ENCODE data around the gene SLX4IP.
A peak's percentile ranks its signal among the peaks of the same experiment; 100 is the strongest.

SLX4IP gene

GRCh38 chr20:10507052-10507451 lies 71.9 kb downstream of the SLX4IP start:
- H3K9ac ChIP-seq (ENCODE audit: low read length) = no peak overlapping the region
- no peak overlapping the region for H3K4me3 ChIP-seq (ENCODE audit: low read length)
- no peaks in the 10 kb centered on the region for H3K27me3 ChIP-seq (ENCODE audit: control insufficient read depth, insufficient read depth, low read length)
- H3K36me3 ChIP-seq (ENCODE audit: control insufficient read depth, insufficient read depth, low read length) = no peaks in the 10 kb centered on the region
- H3K4me1 ChIP-seq (ENCODE audit: control insufficient read depth, insufficient read depth, low read length) = peaks cover 24% of the 10 kb centered on the region
- H3K9me3 ChIP-seq (ENCODE audit: control insufficient read depth, low read length) = no peaks in the 10 kb centered on the region

DNA sequence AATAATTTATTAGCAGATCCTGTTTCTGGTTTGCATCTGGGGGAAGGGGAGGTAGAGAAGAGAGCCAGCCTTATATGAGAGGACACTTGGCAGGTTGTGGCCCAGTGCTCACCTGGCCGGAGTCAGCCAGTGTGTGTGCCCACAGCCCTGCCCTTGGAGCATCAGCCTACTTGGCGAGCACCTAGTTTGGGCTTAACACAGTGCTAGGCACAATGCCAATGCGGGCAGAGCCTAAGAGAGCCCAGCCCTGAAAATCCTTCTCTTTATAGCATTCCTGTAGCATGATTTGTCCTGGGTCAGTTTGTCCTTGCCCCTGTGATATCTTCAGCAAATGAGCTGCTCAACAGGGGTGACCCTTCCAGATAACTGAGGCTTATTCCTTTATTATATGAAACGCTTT lies 73.0 kb downstream of the SLX4IP start:
- Histone ChIP-seq H3K27me3 (ENCODE audit: control insufficient read depth, insufficient read depth, low read length) (no peaks in the 10 kb centered on the region), H3K9ac (ENCODE audit: low read length) (no peak overlapping the region)

DNA sequence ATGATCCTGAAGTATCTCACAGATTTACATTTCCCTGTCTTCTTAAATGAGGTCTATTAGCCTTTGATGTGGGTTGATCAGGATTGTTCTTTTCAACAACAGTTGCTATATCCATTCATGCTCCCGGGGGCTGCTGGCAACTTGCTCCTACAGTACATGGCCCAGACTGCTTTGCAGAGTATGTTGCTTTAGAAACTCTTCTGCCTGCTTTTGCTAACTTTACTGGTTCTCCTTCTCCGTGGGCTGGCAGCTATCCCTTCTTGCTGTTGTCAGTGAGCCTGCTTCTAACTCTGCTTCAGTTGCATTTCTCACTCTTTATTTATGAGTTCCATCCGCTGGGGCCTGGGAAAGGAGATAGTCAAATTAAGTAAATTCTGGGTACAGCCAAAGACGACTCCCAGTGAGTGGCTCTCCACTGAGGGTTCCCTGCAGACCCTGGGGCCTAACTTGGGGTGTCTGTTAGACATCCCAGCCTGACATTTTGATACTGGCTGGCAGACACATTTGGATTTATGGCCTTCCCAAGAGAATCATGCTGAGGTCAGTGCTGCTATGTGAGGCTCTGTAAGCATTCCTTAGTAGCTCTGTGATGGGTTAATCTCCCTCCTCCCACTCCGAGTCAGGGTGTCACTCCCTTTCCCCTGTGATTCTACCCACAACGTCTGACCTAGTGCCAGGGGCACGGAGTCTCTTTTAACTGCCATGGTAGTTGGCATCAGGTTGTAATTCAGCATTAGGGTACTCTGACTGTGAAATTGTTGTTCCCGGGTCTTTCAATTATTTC lies 73.6 kb downstream of the SLX4IP start:
- H3K27me3 ChIP-seq (ENCODE audit: control insufficient read depth, insufficient read depth, low read length) = no peaks in the 10 kb centered on the region
- H3K4me3 ChIP-seq (ENCODE audit: low read length) = no peak overlapping the region
- H3K36me3 ChIP-seq (ENCODE audit: control insufficient read depth, insufficient read depth, low read length) = no peaks in the 10 kb centered on the region
- peak overlapping the region; percentile 23 for H3K9ac ChIP-seq (ENCODE audit: low read length)
- no peaks in the 10 kb centered on the region for H3K9me3 ChIP-seq (ENCODE audit: control insufficient read depth, low read length)
- peaks cover 25% of the 10 kb centered on the region for H3K4me1 ChIP-seq (ENCODE audit: control insufficient read depth, insufficient read depth, low read length)

More for the DNA sequence above, 73.0 kb downstream of the SLX4IP start:
- H3K36me3 ChIP-seq (ENCODE audit: control insufficient read depth, insufficient read depth, low read length) = no peaks in the 10 kb centered on the region
- H3K4me1 ChIP-seq (ENCODE audit: control insufficient read depth, insufficient read depth, low read length) = peaks cover 25% of the 10 kb centered on the region
- H3K4me3 ChIP-seq (ENCODE audit: low read length) = no peak overlapping the region
- H3K9me3 ChIP-seq (ENCODE audit: control insufficient read depth, low read length) = no peaks in the 10 kb centered on the region

- no peaks in the 10 kb centered on the region for H3K36me3 ChIP-seq (ENCODE audit: control insufficient read depth, insufficient read depth, low read length)
- no peak overlapping the region for H3K4me3 ChIP-seq (ENCODE audit: low read length)
- no peaks in the 10 kb centered on the region for H3K27me3 ChIP-seq (ENCODE audit: control insufficient read depth, insufficient read depth, low read length)
- H3K9ac ChIP-seq (ENCODE audit: low read length) = no peak overlapping the region
- H3K4me1 ChIP-seq (ENCODE audit: control insufficient read depth, insufficient read depth, low read length) = peaks cover 25% of the 10 kb centered on the region
- no peaks in the 10 kb centered on the region for H3K9me3 ChIP-seq (ENCODE audit: control insufficient read depth, low read length)
These were observed 74.3 kb downstream of the SLX4IP start for GRCh38 chr20:10509376-10509775.

DNA sequence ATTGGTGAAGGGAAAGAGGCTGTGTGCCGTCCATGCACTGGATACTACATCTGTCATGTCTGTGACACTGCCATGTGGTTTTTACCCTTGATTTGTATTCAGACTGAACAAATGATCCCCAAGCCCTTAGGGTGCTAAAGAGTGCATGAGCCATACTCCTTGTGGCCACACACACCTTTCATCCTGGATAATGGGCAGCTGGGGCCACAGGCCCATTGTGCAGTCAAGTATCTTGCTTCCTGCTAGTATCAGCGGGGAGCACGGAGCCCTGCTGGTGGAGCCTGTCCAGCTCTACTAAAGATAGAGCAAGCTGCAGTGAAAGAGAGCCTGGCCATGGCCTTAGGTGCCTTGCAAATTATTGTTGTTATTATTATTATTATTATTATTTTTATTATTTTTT lies 75.1 kb downstream of the SLX4IP start:
- no peaks in the 10 kb centered on the region for H3K36me3 ChIP-seq (ENCODE audit: control insufficient read depth, insufficient read depth, low read length)
- H3K9ac ChIP-seq (ENCODE audit: low read length) = no peak overlapping the region
- no peak overlapping the region for H3K4me3 ChIP-seq (ENCODE audit: low read length)
- no peaks in the 10 kb centered on the region for H3K9me3 ChIP-seq (ENCODE audit: control insufficient read depth, low read length)
- peaks cover 25% of the 10 kb centered on the region for H3K4me1 ChIP-seq (ENCODE audit: control insufficient read depth, insufficient read depth, low read length)
- no peaks in the 10 kb centered on the region for H3K27me3 ChIP-seq (ENCODE audit: control insufficient read depth, insufficient read depth, low read length)

DNA sequence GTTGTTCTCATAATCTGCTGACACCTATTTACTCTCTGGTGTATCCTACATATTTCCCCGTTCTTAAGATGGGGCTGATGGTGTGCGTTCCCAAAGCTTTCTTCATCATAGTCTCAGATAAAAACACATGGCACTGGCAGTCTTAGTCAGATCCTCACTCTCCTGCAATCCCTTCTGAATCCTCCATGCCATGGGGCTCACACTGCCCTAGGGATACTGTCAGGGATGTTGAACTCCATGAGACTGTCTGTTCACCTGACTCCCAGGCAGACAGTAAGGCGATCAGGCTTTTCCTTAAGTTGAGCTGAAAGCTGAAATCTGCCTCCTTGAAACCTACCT lies 76.0 kb downstream of the SLX4IP start:
- Histone ChIP-seq H3K36me3 (ENCODE audit: control insufficient read depth, insufficient read depth, low read length) (no peaks in the 10 kb centered on the region), H3K9me3 (ENCODE audit: control insufficient read depth, low read length) (no peaks in the 10 kb centered on the region), H3K4me1 (ENCODE audit: control insufficient read depth, insufficient read depth, low read length) (peaks cover 21% of the 10 kb centered on the region), H3K4me3 (ENCODE audit: low read length) (no peak overlapping the region), H3K9ac (ENCODE audit: low read length) (no peak overlapping the region), H3K27me3 (ENCODE audit: control insufficient read depth, insufficient read depth, low read length) (no peaks in the 10 kb centered on the region)

GRCh38 chr20:10511509-10512251 lies 76.6 kb downstream of the SLX4IP start:
- Histone ChIP-seq H3K4me3 (ENCODE audit: low read length) (no peak overlapping the region), H3K9ac (ENCODE audit: low read length) (no peak overlapping the region), H3K9me3 (ENCODE audit: control insufficient read depth, low read length) (no peaks in the 10 kb centered on the region), H3K36me3 (ENCODE audit: control insufficient read depth, insufficient read depth, low read length) (no peaks in the 10 kb centered on the region), H3K27me3 (ENCODE audit: control insufficient read depth, insufficient read depth, low read length) (no peaks in the 10 kb centered on the region), H3K4me1 (ENCODE audit: control insufficient read depth, insufficient read depth, low read length) (peaks cover 18% of the 10 kb centered on the region)

- Histone ChIP-seq H3K9ac (ENCODE audit: low read length) (no peak overlapping the region), H3K4me1 (ENCODE audit: control insufficient read depth, insufficient read depth, low read length) (peaks cover 18% of the 10 kb centered on the region), H3K27me3 (ENCODE audit: control insufficient read depth, insufficient read depth, low read length) (no peaks in the 10 kb centered on the region), H3K9me3 (ENCODE audit: control insufficient read depth, low read length) (no peaks in the 10 kb centered on the region), H3K36me3 (ENCODE audit: control insufficient read depth, insufficient read depth, low read length) (no peaks in the 10 kb centered on the region), H3K4me3 (ENCODE audit: low read length) (no peak overlapping the region)
These were observed 78.0 kb downstream of the SLX4IP start for GRCh38 chr20:10513061-10513460.

DNA sequence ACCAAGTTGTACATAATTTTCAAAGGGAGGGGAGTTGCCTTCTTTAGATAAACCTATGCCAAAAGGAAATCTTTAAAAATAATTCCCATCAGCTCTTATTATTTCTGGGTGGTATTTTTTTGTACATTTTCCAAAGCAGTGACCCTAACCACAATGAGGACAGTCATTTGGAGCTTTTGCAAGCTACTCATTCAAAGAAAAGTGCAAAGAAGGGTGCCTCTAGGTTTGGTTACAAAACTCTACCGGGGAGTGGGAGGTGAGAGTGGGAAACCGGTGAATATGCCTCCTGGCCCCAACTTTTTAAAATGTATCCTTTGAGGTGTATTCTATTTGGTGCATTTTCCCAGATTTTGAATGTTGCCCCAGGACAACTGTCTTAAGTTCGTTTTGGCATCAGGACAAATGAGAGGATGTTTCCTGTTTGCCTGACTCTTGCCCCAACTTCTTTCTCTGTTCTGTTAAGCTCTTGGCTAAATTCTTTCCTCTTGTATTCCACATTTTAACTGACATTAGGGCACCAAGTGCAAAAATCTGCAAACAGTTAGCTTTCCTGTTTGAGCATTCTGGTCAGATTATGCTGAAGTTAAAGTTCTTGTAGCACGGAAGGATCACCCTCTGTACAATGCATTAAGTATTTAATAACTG lies 78.9 kb downstream of the SLX4IP start:
- no peak overlapping the region for H3K9ac ChIP-seq (ENCODE audit: low read length)

GRCh38 chr20:10516529-10516928 lies 81.4 kb downstream of the SLX4IP start:
- peaks cover 5% of the 10 kb centered on the region for H3K4me1 ChIP-seq (ENCODE audit: control insufficient read depth, insufficient read depth, low read length)
- H3K36me3 ChIP-seq (ENCODE audit: control insufficient read depth, insufficient read depth, low read length) = no peaks in the 10 kb centered on the region
- no peaks in the 10 kb centered on the region for H3K27me3 ChIP-seq (ENCODE audit: control insufficient read depth, insufficient read depth, low read length)
- no peaks in the 10 kb centered on the region for H3K9me3 ChIP-seq (ENCODE audit: control insufficient read depth, low read length)
- H3K9ac ChIP-seq (ENCODE audit: low read length) = no peak overlapping the region
- H3K4me3 ChIP-seq (ENCODE audit: low read length) = no peak overlapping the region

More for the DNA sequence above, 78.9 kb downstream of the SLX4IP start:
- Histone ChIP-seq H3K9me3 (ENCODE audit: control insufficient read depth, low read length) (no peaks in the 10 kb centered on the region), H3K27me3 (ENCODE audit: control insufficient read depth, insufficient read depth, low read length) (no peaks in the 10 kb centered on the region), H3K4me3 (ENCODE audit: low read length) (no peak overlapping the region), H3K4me1 (ENCODE audit: control insufficient read depth, insufficient read depth, low read length) (peaks cover 13% of the 10 kb centered on the region), H3K36me3 (ENCODE audit: control insufficient read depth, insufficient read depth, low read length) (no peaks in the 10 kb centered on the region)

- Histone ChIP-seq H3K36me3 (ENCODE audit: control insufficient read depth, insufficient read depth, low read length) (no peaks in the 10 kb centered on the region), H3K4me3 (ENCODE audit: low read length) (no peak overlapping the region), H3K4me1 (ENCODE audit: control insufficient read depth, insufficient read depth, low read length) (peaks cover 6% of the 10 kb centered on the region), H3K27me3 (ENCODE audit: control insufficient read depth, insufficient read depth, low read length) (no peaks in the 10 kb centered on the region), H3K9me3 (ENCODE audit: control insufficient read depth, low read length) (no peaks in the 10 kb centered on the region), H3K9ac (ENCODE audit: low read length) (no peak overlapping the region)
These were observed 84.4 kb downstream of the SLX4IP start for GRCh38 chr20:10519361-10520046.

DNA sequence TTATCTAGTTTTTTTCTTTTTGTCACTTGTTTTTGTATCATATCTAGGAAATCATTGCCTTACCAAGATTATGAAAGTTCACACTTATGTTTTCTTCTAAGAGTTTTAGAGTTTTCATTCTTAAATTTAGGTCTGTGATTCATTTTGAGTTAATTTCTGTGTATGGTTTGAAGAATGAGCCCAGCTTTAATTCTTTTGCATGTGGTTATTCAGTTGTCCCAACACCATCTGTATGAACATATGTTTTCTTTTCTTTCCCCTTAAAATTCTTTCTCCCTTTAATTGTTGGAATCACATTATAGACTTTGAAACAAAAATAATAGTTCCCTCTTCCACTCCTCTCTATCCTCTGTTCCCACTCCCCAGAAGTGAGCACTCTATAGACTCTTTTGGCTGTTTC lies 85.4 kb downstream of the SLX4IP start:
- H3K4me3 ChIP-seq (ENCODE audit: low read length) = no peak overlapping the region
- H3K36me3 ChIP-seq (ENCODE audit: control insufficient read depth, insufficient read depth, low read length) = no peaks in the 10 kb centered on the region
- H3K9me3 ChIP-seq (ENCODE audit: control insufficient read depth, low read length) = no peaks in the 10 kb centered on the region
- H3K4me1 ChIP-seq (ENCODE audit: control insufficient read depth, insufficient read depth, low read length) = peaks cover 6% of the 10 kb centered on the region
- H3K27me3 ChIP-seq (ENCODE audit: control insufficient read depth, insufficient read depth, low read length) = no peaks in the 10 kb centered on the region
- no peak overlapping the region for H3K9ac ChIP-seq (ENCODE audit: low read length)

All from mucosa of stomach (tissue), 1 donor.